ENCODE measurements around the gene FAF1. TPM values are rescaled to one million over a fixed set of nuclear protein-coding genes. Genes with fewer than 3 reads are reported as not detected.

Gene FAF1
- total RNA-seq, 1 experiment from 2014 or later = 124 TPM

GRCh38 chr1:50983219-50983802, 23.2 kb upstream of the FAF1 start:
- Histone ChIP-seq H3K9me3 (replicated peaks) (no peaks in the 10 kb centered on the region), H3K27ac (no peak overlapping the region), H3K4me3 (no peak overlapping the region), H3K27me3 (no peaks in the 10 kb centered on the region), H3K36me3 (no peaks in the 10 kb centered on the region), H3K4me1 (peaks cover 22% of the 10 kb centered on the region)
- DNase-seq = no peak

GRCh38 chr1:50982611-50983010, 22.5 kb upstream of the FAF1 start:
- Histone ChIP-seq H3K4me3 (no peak overlapping the region), H3K36me3 (no peaks in the 10 kb centered on the region), H3K4me1 (peaks cover 22% of the 10 kb centered on the region), H3K27me3 (no peaks in the 10 kb centered on the region), H3K27ac (no peak overlapping the region), H3K9me3 (replicated peaks) (no peaks in the 10 kb centered on the region)
- no peak for DNase-seq

GRCh38 chr1:50981741-50982140, 21.7 kb upstream of the FAF1 start:
- no peaks in the 10 kb centered on the region for H3K9me3 ChIP-seq (replicated peaks)
- H3K27me3 ChIP-seq = no peaks in the 10 kb centered on the region
- no peaks in the 10 kb centered on the region for H3K36me3 ChIP-seq
- H3K4me3 ChIP-seq = no peak overlapping the region
- peak; percentile 11 to 62 for DNase-seq
- H3K27ac ChIP-seq = peak overlapping the region; percentile 99; the same call in 1 of the 2 replicates
- H3K4me1 ChIP-seq = peaks cover 22% of the 10 kb centered on the region

GRCh38 chr1:50980505-50980904, 20.4 kb upstream of the FAF1 start:
- Histone ChIP-seq H3K27me3 (no peaks in the 10 kb centered on the region), H3K4me3 (no peak overlapping the region), H3K36me3 (no peaks in the 10 kb centered on the region), H3K27ac (peak overlapping the region; percentile 99; the same call in 1 of the 2 replicates), H3K9me3 (replicated peaks) (no peaks in the 10 kb centered on the region), H3K4me1 (peaks cover 22% of the 10 kb centered on the region)
- DNase-seq = peak in 1 of 2 experiments; percentile 22

GRCh38 chr1:50979937-50980336, 19.9 kb upstream of the FAF1 start:
- peak overlapping the region; percentile 96 for H3K4me3 ChIP-seq
- no peaks in the 10 kb centered on the region for H3K27me3 ChIP-seq
- DNase-seq = no peak
- H3K36me3 ChIP-seq = peaks cover under 1% of the 10 kb centered on the region; the same call in 1 of the 2 replicates
- H3K9me3 ChIP-seq (replicated peaks) = no peaks in the 10 kb centered on the region
- peaks cover 22% of the 10 kb centered on the region for H3K4me1 ChIP-seq
- peak overlapping the region; percentile 99 for H3K27ac ChIP-seq

- peak; percentile 67 to 79 for DNase-seq
- Histone ChIP-seq H3K27ac (peak overlapping the region; percentile 99), H3K9me3 (replicated peaks) (no peaks in the 10 kb centered on the region), H3K4me1 (peaks cover 26% of the 10 kb centered on the region), H3K27me3 (no peaks in the 10 kb centered on the region), H3K36me3 (peaks cover 3% of the 10 kb centered on the region; the same call in 1 of the 2 replicates), H3K4me3 (peak overlapping the region; percentile 96)
These were observed 19.1 kb upstream of the FAF1 start for GRCh38 chr1:50978852-50979781.

GRCh38 chr1:50978144-50978851, 18.2 kb upstream of the FAF1 start:
- no peaks in the 10 kb centered on the region for H3K27me3 ChIP-seq
- peaks cover 28% of the 10 kb centered on the region for H3K4me1 ChIP-seq
- H3K36me3 ChIP-seq = peaks cover 7% of the 10 kb centered on the region; the same call in 1 of the 2 replicates
- DNase-seq = peak; percentile 94 to 96
- H3K9me3 ChIP-seq (replicated peaks) = no peaks in the 10 kb centered on the region
- peak overlapping the region; percentile 99 for H3K27ac ChIP-seq
- peak overlapping the region; percentile 96 for H3K4me3 ChIP-seq

GRCh38 chr1:50977575-50978143, 17.6 kb upstream of the FAF1 start:
- peak; percentile 70 to 73 for DNase-seq

GRCh38 chr1:50976890-50977574, 17.0 kb upstream of the FAF1 start:
- peak overlapping the region; percentile 99 for H3K27ac ChIP-seq
- H3K27me3 ChIP-seq = no peaks in the 10 kb centered on the region
- peaks cover 22% of the 10 kb centered on the region for H3K4me1 ChIP-seq
- peak; percentile 80 to 89 for DNase-seq
- H3K4me3 ChIP-seq = peak overlapping the region; percentile 96
- no peaks in the 10 kb centered on the region for H3K9me3 ChIP-seq (replicated peaks)
- H3K36me3 ChIP-seq = peaks cover 13% of the 10 kb centered on the region; the same call in 1 of the 2 replicates

More at GRCh38 chr1:50977575-50978143, 17.6 kb upstream of the FAF1 start:
- Histone ChIP-seq H3K4me1 (peaks cover 28% of the 10 kb centered on the region), H3K27me3 (no peaks in the 10 kb centered on the region), H3K27ac (peak overlapping the region; percentile 99), H3K4me3 (peak overlapping the region; percentile 96), H3K36me3 (peaks cover 13% of the 10 kb centered on the region; the same call in 1 of the 2 replicates), H3K9me3 (replicated peaks) (no peaks in the 10 kb centered on the region)

GRCh38 chr1:50976111-50976889, 16.2 kb upstream of the FAF1 start:
- Histone ChIP-seq H3K4me1 (peaks cover 15% of the 10 kb centered on the region), H3K4me3 (peak overlapping the region; percentile 96), H3K27ac (peak overlapping the region; percentile 99), H3K27me3 (no peaks in the 10 kb centered on the region), H3K9me3 (replicated peaks) (no peaks in the 10 kb centered on the region), H3K36me3 (peaks cover 13% of the 10 kb centered on the region; the same call in 1 of the 2 replicates)
- DNase-seq = peak; percentile 28 to 60

- Histone ChIP-seq H3K27me3 (no peaks in the 10 kb centered on the region), H3K9me3 (replicated peaks) (no peaks in the 10 kb centered on the region), H3K27ac (peak overlapping the region; percentile 99), H3K4me1 (peaks cover 12% of the 10 kb centered on the region; the same call in 1 of the 2 replicates), H3K36me3 (peaks cover 13% of the 10 kb centered on the region; the same call in 1 of the 2 replicates), H3K4me3 (peak overlapping the region; percentile 96; the same call in 1 of the 2 replicates)
- DNase-seq = peak in 1 of 2 experiments; percentile 40
These were observed 15.4 kb upstream of the FAF1 start for GRCh38 chr1:50975436-50975835.

- DNase-seq = no peak
- no peaks in the 10 kb centered on the region for H3K27me3 ChIP-seq
- no peak overlapping the region; the same call in 1 of the 2 replicates for H3K27ac ChIP-seq
- H3K36me3 ChIP-seq = peaks cover 13% of the 10 kb centered on the region; the same call in 1 of the 2 replicates
- peaks cover 7% of the 10 kb centered on the region; the same call in 1 of the 2 replicates for H3K4me1 ChIP-seq
- no peak overlapping the region for H3K4me3 ChIP-seq
- H3K9me3 ChIP-seq (replicated peaks) = no peaks in the 10 kb centered on the region
These were observed 14.5 kb upstream of the FAF1 start for GRCh38 chr1:50974618-50974935.
